Pancreas (tissue), 10 donors: ENCODE data around the gene FAM186B. TPM values are rescaled to one million over a fixed set of nuclear protein-coding genes. Genes with fewer than 3 reads are reported as not detected.
A peak's percentile ranks its signal among the peaks of the same experiment; 100 is the strongest.
"Not testable (repeated sequence)": the region's sequence is repeated elsewhere in the genome, so short reads cannot be mapped to it uniquely, and the experiment has no call there.

ENCODE experiments used
- ATAC-seq, 4 donors: fragments of 200-7000 bp; cut with Tn5 transposase; one replicate each; pipeline versions ENCODE4 v1.8.0 to v1.9.1; 2020; ENCODE audit warnings: mild to moderate bottlenecking in 4 of 4, moderate library complexity in 4 of 4
- DNase-seq, 6 donors: peaks; one replicate each; pipeline ENCODE4 v3.0.0-alpha.2; 2020
- FAIRE-seq: peaks from 2 replicates; lab custom pipeline; 2012; peaks lifted over from hg19 to GRCh38; lab: Jason Lieb, UNC
- H3K27ac ChIP-seq, 4 donors: fragments of 200-600 bp; sonication (generic); 1 replicate in 3 of 4; 2 replicates in 1 of 4; pipeline versions ENCODE4 v1.5.0 to v1.8.0; 2020
- H3K27me3 ChIP-seq, 4 donors: fragments of 200-600 bp; one replicate each; pipeline ENCODE4 v1.8.0; 2021
- H3K36me3 ChIP-seq, 3 donors: fragments of 200-600 bp; sonication (generic) in 1 of 3; one replicate each; pipeline versions ENCODE4 v1.5.0 to v1.8.0; 2020 to 2021
- H3K4me1 ChIP-seq, 3 donors: fragments of 200-600 bp; one replicate each; pipeline ENCODE4 v1.8.0; 2021
- H3K4me3 ChIP-seq, 4 donors: fragments of 200-600 bp; sonication (generic) in 2 of 4; one replicate each; pipeline versions ENCODE4 v1.5.0 to v1.8.0; 2020 to 2021
- H3K9me3 ChIP-seq, 4 donors: fragments of 200-600 bp; one replicate each; pipeline ENCODE4 v1.8.0; 2021
- WGBS, 2 donors: extraction: QIAGEN DNeasy Blood & Tissue Kit; methylation state at CpG; one replicate each; pipeline ENCODE4 v1.1.7; 2013; 5-methylcytosine and 5-hydroxymethylcytosine counted together
- intact Hi-C, 3 donors: fragments of 100-400 bp; cut with DNase I; formaldehyde crosslinking; loops; one replicate each; pipeline versions ENCODE4 v1.11.1 to v1.14.2; 2022
- polyA plus RNA-seq, 2 donors: library from polyadenylated mRNA; stranded (reverse); fragments of 200-250 nt; gene quantifications; one replicate each; pipeline ENCODE4 v1.2.3, GENCODE V29; 2013
- total RNA-seq, 6 donors: library from RNA; stranded (reverse); fragmentation: NEBNext Ultra II Directional in 4 of 6; extraction: Animal tissue kit (Norgen Biotek cat#: 25700) in 4 of 6; gene quantifications; one replicate each; pipeline versions ENCODE4 v1.2.1 to v1.2.4, GENCODE V29; 2021 to 2023
- TF ChIP-seq, protein P1 (sequence below), 4 donors: fragments of 200-600 bp; sonication (generic) in 3 of 4; IDR thresholded peaks; one replicate each; pipeline versions ENCODE4 v1.5.0 to v1.8.0; 2021; ENCODE audit warnings: antibody characterized with exemption in 4 of 4
- donor health status: healthy with polysubstance abuse.
- donor health status: DM: no; HTN: no; CAD: no; lungs with moderate emphysema.
- donor health status: DM: no; HTN: no; CAD: no.
- donor health status: control.
- donor health status: control.
- donor health status: Bipolar disorder and iron deficiency.
- donor health status: DM: yes; HTN: yes; CAD: no.
- donor health status: DM: no; HTN: no; CAD: no.
- donor health status: DM: no; HTN: no; CAD: no.
- donor health status: DM: yes; HTN: yes; CAD: no.

The FAM186B gene, protein sequence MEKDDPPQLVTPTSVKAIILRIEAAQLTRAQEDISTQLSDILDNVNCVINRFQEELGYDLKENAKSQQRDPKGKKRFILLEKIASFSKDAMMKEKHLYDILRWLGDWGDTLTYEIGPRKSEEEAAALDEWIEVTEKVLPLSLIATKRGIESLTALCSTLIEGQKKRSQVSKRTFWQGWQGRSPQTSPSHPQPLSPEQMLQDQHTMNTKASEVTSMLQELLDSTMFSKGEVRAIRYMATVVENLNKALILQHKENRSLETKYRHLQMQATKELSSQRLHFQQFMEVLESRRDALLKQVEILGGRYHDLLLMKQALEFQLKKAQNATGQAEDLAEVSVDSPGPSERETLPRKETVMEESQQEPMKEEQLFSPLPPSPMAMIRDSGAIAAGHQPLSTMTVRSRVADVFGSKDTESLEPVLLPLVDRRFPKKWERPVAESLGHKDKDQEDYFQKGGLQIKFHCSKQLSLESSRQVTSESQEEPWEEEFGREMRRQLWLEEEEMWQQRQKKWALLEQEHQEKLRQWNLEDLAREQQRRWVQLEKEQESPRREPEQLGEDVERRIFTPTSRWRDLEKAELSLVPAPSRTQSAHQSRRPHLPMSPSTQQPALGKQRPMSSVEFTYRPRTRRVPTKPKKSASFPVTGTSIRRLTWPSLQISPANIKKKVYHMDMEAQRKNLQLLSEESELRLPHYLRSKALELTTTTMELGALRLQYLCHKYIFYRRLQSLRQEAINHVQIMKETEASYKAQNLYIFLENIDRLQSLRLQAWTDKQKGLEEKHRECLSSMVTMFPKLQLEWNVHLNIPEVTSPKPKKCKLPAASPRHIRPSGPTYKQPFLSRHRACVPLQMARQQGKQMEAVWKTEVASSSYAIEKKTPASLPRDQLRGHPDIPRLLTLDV
- total RNA-seq (1 to 10 TPM in 2 of 6 donors, under 1 TPM in 4; 0.49 to 1.7 (median 0.83) TPM), polyA plus RNA-seq (under 1 TPM; 0.56 to 0.65 TPM)

DNA sequence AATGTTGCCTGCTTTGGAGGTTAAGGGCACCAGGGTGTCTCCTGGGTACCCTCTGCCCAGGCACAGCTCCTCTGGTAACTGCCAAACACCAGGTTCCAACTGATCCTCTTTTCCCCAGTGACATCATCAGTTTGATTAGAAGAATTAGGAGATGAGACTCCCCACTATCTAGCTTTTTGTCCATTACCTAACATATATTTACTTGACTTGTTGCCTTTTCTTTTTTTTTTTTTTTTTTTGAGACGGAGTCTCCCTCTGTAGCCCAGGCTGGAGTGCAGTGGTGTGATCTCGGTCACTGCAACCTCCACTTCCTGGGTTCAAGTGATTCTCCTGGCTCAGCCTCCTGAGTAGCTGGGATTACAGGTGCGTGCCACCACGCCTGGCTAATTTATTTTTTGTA is at the start of gene FAM186B:
Gene FAM186B, minus strand, starts transcription at position 101 of the 400 bp plus-strand sequence. CDS start 162 bp downstream, outside the sequence.
- H3K27ac ChIP-seq, H3K4me1 ChIP-seq, intact Hi-C loops, ATAC-seq, H3K4me3 ChIP-seq, H3K36me3 ChIP-seq, DNase-seq, FAIRE-seq, H3K9me3 ChIP-seq, H3K27me3 ChIP-seq: not testable (repeated sequence)
- 94 to 98% methylated on average over 4 of the region's 4 CpGs for WGBS, 2 donors

DNA sequence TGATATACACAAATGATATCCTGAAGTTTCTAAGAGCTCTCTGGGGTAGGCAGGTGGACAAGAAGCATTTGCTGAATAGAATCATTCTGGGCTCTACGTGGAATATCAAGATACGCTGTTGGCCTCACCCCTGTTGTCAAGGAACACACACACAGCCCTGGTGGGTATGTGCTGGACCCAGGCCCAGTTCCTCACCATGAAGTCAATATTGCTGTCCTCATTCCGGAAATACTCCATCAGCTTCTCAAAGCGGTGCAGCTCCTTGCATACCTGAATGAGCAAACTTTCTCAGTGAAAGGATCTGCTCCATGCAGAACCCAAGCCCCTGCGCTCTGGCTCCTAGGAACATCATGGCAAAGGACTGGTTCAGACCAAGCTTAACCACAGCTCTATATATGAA is 49.3 kb upstream of the FAM186B start:
- intact Hi-C loops = no loop called here
- ATAC-seq (no peak), DNase-seq (peak in 1 of 6 donors; percentile 5), FAIRE-seq (no peak)
- Histone ChIP-seq H3K9me3 (no peaks in the 10 kb centered on the region), H3K27me3 (no peaks in the 10 kb centered on the region), H3K4me1 (no peaks in the 10 kb centered on the region), H3K27ac (no peak overlapping the region), H3K4me3 (no peak overlapping the region), H3K36me3 (no peaks in the 10 kb centered on the region)
- WGBS, 2 donors = 84 to 87% methylated on average over 5 of the region's 5 CpGs
- TF ChIP-seq, protein P1, sequence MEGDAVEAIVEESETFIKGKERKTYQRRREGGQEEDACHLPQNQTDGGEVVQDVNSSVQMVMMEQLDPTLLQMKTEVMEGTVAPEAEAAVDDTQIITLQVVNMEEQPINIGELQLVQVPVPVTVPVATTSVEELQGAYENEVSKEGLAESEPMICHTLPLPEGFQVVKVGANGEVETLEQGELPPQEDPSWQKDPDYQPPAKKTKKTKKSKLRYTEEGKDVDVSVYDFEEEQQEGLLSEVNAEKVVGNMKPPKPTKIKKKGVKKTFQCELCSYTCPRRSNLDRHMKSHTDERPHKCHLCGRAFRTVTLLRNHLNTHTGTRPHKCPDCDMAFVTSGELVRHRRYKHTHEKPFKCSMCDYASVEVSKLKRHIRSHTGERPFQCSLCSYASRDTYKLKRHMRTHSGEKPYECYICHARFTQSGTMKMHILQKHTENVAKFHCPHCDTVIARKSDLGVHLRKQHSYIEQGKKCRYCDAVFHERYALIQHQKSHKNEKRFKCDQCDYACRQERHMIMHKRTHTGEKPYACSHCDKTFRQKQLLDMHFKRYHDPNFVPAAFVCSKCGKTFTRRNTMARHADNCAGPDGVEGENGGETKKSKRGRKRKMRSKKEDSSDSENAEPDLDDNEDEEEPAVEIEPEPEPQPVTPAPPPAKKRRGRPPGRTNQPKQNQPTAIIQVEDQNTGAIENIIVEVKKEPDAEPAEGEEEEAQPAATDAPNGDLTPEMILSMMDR (IDR thresholded peaks at IDR 0.05) = no peak

DNA sequence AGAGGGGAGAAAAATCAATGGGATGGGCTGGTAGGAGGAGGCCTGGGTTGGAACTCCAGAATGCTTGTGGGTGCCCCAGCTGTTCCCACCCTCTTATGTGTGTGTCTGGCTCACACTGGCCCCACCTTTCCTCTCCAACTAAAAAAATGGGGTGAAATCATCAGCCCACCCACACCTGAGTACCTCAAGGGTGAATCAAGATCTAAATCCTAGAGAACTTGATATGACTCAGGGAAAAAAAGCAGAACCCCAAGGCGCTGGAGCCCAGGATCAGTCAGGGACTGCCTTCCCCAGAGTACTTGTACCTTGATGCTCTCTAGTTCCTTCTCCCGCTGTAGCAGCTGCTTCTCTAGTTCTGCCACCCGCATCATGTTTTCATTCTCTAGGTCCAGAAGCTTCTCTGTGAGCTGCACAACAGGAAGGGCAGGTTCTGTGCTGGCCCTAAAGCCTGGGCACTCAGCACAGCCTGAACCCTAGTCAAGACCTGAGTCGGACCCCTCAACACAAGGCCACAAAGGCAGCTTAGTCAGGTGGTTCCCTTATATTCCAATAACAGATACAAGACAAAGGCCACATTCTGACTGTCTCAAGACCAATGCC is 47.6 kb upstream of the FAM186B start:
- Histone ChIP-seq H3K27me3 (no peaks in the 10 kb centered on the region), H3K9me3 (no peaks in the 10 kb centered on the region), H3K36me3 (no peaks in the 10 kb centered on the region), H3K4me1 (no peaks in the 10 kb centered on the region), H3K4me3 (no peak overlapping the region), H3K27ac (no peak overlapping the region)
- no peak for FAIRE-seq
- WGBS, 2 donors = 80 to 94% methylated on average over 4 of the region's 4 CpGs
- TF ChIP-seq, protein P1 (IDR thresholded peaks at IDR 0.05) = no peak
- ATAC-seq = no peak
- intact Hi-C loops = no loop called here
- DNase-seq = peak in 1 of 6 donors; percentile 18

DNA sequence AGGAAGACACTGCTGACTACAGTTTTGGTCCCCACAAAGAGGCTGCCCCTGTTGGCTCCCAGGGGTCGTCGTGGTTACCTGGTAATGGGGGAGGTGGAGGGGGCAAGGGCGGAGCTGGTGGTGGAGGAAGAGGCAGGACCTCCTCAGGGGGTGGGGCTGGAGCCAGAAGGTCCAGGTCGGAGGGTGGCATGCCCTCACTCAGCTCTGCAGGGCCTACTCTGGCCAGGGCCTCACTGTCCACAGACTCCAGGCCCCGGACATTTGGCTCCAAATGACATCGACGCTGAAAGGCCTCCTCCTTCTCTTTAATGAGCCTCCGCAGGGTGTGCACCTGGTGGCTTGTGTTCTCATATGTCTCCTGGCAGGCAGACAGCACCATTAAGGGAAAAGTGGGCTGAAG is 46.4 kb upstream of the FAM186B start:
- WGBS, 2 donors = 63 to 69% methylated on average over 8 of the region's 8 CpGs
- Histone ChIP-seq H3K36me3 (no peaks in the 10 kb centered on the region), H3K9me3 (no peaks in the 10 kb centered on the region), H3K4me1 (no peaks in the 10 kb centered on the region), H3K27me3 (no peaks in the 10 kb centered on the region), H3K27ac (no peak overlapping the region), H3K4me3 (no peak overlapping the region)
- FAIRE-seq = no peak
- intact Hi-C loops = no loop called here
- ATAC-seq = no peak
- DNase-seq = peak in 1 of 6 donors; percentile 41
- TF ChIP-seq, protein P1 (IDR thresholded peaks at IDR 0.05) = no peak

DNA sequence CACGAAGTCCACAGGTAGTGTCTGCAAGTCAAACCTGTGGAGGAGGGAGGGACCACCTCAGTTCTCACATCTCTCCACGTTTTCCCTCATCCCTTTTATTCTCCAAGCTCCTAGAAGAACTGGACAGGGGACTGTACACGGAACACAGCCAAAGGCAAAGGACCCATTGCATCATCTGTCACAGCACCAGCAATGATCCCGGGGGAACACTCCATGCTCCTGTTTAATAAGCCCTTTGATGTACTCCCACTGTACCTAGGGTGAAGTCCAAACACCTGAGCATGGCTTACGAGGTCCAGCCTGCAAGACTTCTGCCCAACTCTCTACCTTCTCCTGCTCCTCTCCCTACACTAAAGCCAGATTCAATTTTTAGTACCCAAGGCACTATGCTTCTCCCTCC is 44.5 kb upstream of the FAM186B start:
- H3K4me1 ChIP-seq = no peaks in the 10 kb centered on the region
- ATAC-seq (no peak), FAIRE-seq (no peak), DNase-seq (peak in 1 of 6 donors; percentile 4)
- H3K27ac ChIP-seq = no peak overlapping the region
- 65 to 75% methylated on average over 5 of the region's 5 CpGs for WGBS, 2 donors
- intact Hi-C loops = loop anchor here (5.0 to 10.0 kb wide), 2 partner anchors 55 to 57 kb away; partner anchors contain the start of gene FMNL3 (in 3 of the 3)
- H3K36me3 ChIP-seq = no peaks in the 10 kb centered on the region
- TF ChIP-seq, protein P1 (IDR thresholded peaks at IDR 0.05) = no peak
- no peaks in the 10 kb centered on the region for H3K27me3 ChIP-seq
- no peak overlapping the region for H3K4me3 ChIP-seq
- H3K9me3 ChIP-seq = no peaks in the 10 kb centered on the region
